GM06990 (cell line): Measurements from ENCODE around the gene SPATA19.

Experiments used
- DNase-seq: peaks from one replicate; pipeline ENCODE4 v3.0.0-alpha.2; 2011; ENCODE audit not compliant: insufficient read length; ENCODE audit errors: extremely low read depth
- H3K27me3 ChIP-seq: replicated peaks from 2 replicates; pipeline ENCODE4 v1.6.0; 2011; ENCODE audit warnings: low read length; ENCODE audit not compliant: control insufficient read depth, insufficient read depth
- H3K36me3 ChIP-seq: 2 replicates; pipeline ENCODE4 v1.5.1; 2011; ENCODE audit warnings: low read length; ENCODE audit not compliant: control insufficient read depth, insufficient read depth
- H3K4me3 ChIP-seq: replicated peaks from 2 replicates; pipeline ENCODE4 v1.5.1; 2011; ENCODE audit warnings: low read depth, mild to moderate bottlenecking, control low read depth, low read length
- TF ChIP-seq, protein P1 (sequence below): IDR thresholded peaks from 2 replicates; pipeline ENCODE4 v1.5.1; 2011; ENCODE audit warnings: low read length, control low read depth, mild to moderate bottlenecking, inconsistent platforms; ENCODE audit not compliant: insufficient read depth, poor library complexity, severe bottlenecking

SPATA19 gene

DNA sequence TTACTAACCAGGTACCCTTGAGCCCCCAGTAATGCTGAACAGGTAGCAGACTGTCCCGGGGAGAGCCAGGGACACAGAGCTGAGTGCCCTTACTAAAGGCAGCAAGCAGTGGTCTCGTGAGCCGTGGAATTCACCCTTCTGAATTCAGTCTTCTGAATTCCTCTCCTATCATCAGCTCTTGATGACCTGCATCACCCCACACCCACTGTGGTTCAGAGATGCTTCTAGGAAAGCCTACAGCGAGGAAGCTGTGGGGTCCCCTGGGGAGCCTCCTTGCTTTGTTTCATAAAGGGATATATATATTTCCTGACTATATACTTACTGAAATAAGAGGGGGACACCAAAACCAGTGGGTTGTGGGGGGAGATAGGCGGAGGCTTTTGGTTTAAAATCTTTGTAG lies 2.6 kb downstream of the SPATA19 start:
- Histone ChIP-seq H3K4me3 (no peak overlapping the region), H3K36me3 (no peaks in the 10 kb centered on the region), H3K27me3 (no peaks in the 10 kb centered on the region; the same call in none of the 2 replicates)
- no peak for DNase-seq
- TF ChIP-seq, protein P1, sequence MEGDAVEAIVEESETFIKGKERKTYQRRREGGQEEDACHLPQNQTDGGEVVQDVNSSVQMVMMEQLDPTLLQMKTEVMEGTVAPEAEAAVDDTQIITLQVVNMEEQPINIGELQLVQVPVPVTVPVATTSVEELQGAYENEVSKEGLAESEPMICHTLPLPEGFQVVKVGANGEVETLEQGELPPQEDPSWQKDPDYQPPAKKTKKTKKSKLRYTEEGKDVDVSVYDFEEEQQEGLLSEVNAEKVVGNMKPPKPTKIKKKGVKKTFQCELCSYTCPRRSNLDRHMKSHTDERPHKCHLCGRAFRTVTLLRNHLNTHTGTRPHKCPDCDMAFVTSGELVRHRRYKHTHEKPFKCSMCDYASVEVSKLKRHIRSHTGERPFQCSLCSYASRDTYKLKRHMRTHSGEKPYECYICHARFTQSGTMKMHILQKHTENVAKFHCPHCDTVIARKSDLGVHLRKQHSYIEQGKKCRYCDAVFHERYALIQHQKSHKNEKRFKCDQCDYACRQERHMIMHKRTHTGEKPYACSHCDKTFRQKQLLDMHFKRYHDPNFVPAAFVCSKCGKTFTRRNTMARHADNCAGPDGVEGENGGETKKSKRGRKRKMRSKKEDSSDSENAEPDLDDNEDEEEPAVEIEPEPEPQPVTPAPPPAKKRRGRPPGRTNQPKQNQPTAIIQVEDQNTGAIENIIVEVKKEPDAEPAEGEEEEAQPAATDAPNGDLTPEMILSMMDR: no peak

DNA sequence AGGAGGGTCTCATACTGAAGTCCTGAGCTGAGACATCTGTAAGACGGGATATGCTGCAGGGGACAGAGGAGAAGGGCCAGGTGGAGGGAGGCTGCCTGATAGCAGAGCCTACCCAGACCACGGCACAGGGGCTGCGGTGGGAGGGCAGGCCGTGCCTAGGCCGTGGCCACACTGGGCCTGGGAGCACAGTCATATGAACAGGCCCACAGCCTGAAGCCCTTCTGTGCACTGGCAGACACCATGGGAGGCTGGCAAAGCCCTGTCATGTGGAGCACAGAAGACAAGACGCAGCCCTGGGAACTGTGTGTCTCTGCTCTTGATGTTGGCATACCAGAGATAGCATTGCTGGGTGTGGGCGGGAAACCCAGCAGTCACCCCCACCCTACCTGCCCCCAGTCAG lies 3.3 kb downstream of the SPATA19 start:
- no peak for DNase-seq
- Histone ChIP-seq H3K36me3 (no peaks in the 10 kb centered on the region), H3K4me3 (no peak overlapping the region), H3K27me3 (no peaks in the 10 kb centered on the region; the same call in none of the 2 replicates)
- TF ChIP-seq, protein P1: no peak

DNA sequence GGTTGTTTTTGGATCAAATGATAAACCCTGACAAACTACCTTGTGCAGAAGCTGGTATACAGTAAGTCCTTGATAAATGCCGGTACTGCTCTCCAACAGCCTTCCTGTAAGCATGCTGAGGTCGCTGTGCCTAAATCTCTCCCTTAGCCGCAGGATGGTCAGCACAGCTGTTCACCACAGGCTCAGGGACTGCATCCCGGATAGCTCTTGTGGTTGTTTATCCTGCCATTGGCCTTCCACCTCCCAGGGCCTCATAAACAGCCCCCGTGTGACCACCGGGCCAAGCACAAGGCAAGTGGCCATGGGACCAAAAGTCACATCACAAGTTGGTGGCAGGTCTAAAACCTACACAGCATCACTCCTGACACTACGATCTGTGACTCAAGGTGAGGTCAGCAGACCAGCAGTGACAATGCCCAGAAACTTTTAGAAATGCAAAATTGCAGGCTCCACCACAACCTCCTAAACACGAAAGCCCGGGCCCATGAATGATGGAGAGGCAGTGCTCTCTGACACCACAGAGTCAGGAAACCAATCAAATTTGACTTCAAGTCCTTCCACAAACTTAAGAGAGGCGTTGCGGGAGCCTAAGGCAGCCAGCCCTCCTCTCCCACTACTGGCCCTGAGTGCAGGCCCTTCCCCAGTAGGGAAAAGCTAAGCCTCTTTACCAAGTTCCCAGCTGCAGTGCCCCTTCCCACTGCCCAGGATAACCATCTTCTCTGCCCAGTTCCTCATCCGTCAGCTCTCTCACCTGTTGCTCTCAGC lies 3.9 kb downstream of the SPATA19 start:
- Histone ChIP-seq H3K4me3 (no peak overlapping the region), H3K36me3 (no peaks in the 10 kb centered on the region), H3K27me3 (no peaks in the 10 kb centered on the region; the same call in none of the 2 replicates)
- DNase-seq: no peak
- TF ChIP-seq, protein P1: no peak

DNA sequence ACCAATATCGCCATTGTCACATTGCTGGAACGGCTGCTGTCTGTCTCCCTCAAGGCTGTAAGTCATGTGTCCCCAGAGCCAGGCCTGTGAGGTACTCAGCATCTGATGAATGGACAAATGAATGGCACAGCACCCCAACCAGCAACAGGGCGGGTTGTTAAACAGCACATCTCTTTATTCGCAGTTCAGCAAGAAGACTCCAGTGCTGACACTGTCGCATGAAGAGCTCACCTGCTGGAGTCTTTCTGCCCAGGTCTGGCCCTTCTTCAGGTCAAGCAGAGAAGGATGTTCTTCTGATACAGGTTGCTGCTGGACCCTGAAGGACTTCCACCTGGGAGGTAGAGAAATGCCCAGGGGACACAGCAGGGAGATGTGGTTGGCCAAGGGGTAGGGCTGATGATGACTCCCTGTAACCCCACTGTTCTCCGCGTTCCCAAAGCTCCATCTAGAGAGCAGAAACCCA lies 4.8 kb downstream of the SPATA19 start:
- TF ChIP-seq, protein P1: no peak
- Histone ChIP-seq H3K27me3 (no peaks in the 10 kb centered on the region; the same call in 1 of the 2 replicates), H3K4me3 (no peak overlapping the region), H3K36me3 (no peaks in the 10 kb centered on the region)
- DNase-seq: no peak

DNA sequence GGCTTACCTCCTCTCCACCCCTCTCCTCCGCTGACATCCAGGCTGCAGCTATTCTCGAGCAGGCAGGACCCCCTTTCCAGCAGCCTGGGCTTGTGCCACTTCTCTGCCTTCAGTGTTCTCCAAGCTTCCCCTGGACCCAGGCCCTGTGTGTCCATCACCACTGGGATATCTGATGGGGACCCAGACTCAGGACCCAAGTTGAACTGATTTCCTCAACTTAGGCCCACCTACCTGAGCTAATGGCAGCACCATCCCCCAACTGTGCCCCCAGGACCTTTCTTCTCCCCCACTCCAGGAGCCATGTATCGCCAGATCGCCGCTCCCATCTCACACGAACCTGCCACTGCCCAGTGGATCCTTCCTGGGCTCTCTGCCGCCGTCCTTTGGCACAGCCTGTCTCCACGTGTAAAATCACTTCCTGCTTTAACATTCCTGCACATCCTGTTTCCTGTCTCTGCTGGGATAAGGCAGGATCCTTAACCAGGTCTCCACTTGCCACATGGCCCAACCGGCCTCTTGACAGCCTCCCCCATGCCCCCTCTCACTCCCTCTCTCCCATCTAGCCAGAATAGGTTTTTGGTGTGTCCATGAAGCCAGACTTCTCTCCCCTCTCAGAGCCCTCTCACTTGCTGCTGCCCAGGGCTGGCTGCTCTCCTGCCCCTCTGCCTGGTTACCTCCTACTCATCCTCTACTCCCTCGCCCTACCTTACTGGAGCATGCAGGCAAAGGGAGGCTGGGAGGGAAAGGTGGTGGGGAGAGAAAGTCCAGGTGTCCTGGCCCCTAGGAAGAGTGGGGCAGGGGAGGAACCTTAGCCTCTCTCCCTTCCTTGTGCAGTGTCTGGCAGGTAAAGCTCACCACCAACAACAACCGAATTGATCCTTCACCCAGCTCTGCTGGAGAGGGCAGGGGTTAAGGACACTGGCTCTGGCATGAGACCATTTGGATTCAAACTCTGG lies 9.4 kb downstream of the SPATA19 start:
- no peaks in the 10 kb centered on the region for H3K27me3 ChIP-seq
- TF ChIP-seq, protein P1: no peak
- DNase-seq: no peak
- no peaks in the 10 kb centered on the region for H3K36me3 ChIP-seq
- H3K4me3 ChIP-seq: no peak overlapping the region
